Cortex of kidney (tissue), 1 donor: ENCODE results near the gene MYRF.

Experiments used
- DNase-seq: peaks from one replicate; lab custom pipeline; 2025; lab: John Stamatoyannopoulos, UW

The MYRF gene

GRCh38 chr11:61752117-61752924, at the start of gene MYRF:
TSS of gene MYRF (plus strand) at chr11:61752636. CDS start at chr11:61752745, 109 bp downstream.
- DNase-seq: no peak

GRCh38 chr11:61702701-61703312, 49.6 kb upstream of the MYRF start:
- DNase-seq: no peak

DNA sequence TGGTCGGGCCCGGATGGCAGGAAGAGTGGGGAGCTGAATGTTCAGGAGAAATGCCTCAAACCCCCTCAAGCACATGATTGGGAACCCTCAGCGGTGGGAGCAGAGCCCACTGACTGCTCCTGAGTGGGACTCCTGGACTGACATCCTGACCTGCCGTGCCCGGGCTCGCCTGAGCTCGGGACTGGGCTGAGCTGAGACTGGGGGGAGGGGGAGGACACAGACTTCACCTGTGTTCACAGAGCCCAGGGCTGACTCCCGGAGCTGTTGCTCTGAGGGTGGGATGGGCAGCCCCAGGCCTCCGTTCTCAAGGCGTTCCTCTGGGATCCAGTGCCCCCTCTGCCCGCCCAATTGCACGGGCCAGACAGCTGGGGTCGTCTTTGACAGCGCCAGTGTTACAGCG, 47.6 kb upstream of the MYRF start:
- no peak for DNase-seq

- DNase-seq: no peak
These were observed 45.7 kb upstream of the MYRF start for GRCh38 chr11:61706452-61707400.

DNA sequence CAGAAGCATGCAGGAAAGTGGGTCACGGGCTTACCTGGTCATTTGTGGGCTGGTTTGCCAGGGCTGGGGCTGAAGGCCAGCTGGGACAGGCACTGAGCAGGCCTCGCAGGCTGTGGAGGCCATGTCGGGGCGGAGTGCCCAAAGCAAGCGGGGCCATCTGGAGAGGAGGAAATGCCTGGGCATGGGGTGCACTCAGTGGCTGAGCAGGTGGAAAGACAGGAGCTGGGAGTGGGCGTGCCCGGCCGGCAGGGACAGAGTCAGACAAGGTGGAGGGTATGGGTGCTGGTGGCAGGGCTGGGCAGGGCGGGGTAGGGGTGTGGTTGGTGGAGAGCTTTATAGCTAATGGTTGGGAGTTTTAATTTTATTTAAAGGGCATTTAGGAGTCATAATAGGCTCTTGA, 44.9 kb upstream of the MYRF start:
- DNase-seq: no peak

- DNase-seq: no peak
These were observed 43.3 kb upstream of the MYRF start for GRCh38 chr11:61709110-61709509.

DNA sequence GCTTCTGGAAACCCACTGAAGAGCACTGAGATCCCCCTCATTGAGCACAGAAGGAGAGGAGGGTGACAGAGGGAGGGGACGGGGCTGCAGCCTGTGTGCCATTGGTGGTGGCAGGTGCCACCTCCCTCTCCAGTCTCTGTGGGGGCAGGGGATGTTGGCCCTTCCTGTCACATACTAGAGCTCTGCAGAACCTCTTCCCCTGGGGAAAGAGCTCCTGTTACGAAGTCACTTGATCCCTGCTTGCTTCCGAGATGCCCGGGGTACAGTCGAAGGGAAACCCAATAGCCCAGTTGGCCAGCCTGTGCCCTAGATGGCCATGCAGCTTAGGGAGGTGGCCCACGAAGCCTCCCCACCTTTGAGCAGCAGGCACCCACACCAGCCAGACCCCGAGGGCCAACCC, 42.9 kb upstream of the MYRF start:
- DNase-seq: no peak

GRCh38 chr11:61710019-61710418, 42.4 kb upstream of the MYRF start:
- DNase-seq: no peak

DNA sequence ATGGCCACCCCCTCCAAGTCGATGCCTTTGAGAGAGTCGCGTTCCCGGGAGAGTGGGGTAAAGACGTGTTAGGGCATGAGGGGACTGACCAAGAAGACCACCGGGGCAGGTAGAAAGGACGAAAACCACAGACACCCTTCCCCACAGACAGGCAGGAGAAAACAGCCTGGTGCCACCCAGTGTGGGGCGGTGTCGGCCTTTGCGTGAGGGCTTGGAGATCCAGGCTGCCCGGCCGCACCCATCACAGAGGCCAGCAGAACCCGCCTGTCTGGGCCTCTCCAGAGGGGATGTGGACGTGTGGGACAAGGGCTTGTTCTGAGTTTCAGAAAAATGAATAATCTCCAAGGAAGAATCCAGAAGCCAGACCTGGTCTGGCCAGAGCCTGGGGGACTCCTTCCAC, 41.4 kb upstream of the MYRF start:
- DNase-seq: no peak

DNA sequence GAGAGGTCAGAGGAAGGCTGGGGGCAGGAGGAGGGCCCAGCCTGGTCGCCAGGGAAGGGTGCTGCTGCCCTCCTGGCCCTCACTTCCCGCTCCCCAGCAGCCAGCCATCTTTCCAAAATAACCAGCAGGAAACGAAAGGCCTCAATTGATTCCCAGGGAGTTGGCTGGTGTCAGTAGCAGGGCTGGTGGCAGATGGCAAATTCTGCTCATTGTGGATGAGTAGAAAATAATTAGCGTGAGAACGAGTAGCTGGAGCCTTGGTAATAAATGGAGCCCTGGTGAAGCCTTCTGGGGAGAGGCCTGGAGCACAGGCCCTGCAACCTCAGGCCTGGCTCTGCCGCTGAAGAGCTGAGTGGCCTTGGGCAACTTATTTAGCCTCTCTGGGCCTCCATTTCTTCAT, 40.9 kb upstream of the MYRF start:
- no peak for DNase-seq

DNA sequence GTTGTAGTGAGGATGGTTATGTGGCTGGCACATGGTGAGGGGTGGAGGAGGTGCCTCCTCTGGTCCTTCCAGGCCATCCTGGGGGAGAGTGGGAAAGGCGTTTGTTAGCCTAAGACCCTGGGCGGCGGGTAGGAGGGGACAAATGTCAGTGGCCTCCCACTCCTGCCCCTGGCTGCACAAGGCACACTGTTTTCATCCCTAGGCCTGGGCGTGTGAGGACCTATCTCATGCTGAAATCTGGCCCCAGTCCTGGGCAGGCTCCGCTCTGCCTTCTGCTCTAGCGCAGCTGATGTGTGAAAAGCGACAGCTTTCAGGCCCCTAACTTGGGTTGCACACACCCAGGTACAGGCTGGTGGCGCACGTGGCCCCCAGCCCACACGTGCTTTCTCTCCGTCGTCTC, 40.1 kb upstream of the MYRF start:
- no peak for DNase-seq

DNA sequence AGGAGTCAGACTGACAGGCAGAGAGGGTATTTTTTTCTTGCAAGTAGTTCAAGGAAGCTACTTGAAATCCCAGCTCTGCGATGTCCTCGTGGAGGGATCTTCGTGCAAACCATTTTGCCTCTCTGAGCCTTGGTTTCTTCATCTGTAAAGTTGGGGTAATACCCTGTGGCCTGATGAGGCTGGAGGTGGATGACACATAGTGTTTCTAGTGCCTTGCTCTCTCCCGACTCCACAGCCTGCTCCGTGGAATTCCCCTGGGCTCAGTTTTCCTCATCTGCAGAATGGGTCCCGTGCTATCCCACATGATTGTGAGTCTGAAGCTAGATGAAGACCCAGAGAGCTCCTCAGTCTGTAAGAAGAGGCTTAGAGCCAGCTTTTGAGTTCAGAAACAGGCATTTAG, 39.6 kb upstream of the MYRF start:
- DNase-seq: no peak

GRCh38 chr11:61713464-61713863, 39.0 kb upstream of the MYRF start:
- no peak for DNase-seq

DNA sequence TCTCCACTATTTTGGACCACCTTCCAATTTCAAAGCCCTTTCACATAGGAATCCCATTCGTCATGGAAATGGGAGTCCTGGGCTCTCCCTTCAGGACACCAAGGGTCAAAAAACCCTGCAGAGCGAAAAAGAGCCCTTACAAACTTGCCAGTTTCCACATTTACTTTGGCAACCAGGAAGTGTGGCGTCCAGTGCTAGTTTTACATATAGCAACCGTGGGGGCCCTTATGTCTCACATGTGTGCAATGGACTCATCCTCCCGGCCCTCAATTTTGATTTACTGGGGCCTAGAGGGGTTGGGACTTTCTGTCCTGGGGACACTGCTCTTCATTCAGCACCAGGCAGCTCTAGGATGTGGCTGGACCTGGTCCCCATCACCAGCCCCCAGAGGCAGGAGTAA, 38.5 kb upstream of the MYRF start:
- DNase-seq: no peak

DNA sequence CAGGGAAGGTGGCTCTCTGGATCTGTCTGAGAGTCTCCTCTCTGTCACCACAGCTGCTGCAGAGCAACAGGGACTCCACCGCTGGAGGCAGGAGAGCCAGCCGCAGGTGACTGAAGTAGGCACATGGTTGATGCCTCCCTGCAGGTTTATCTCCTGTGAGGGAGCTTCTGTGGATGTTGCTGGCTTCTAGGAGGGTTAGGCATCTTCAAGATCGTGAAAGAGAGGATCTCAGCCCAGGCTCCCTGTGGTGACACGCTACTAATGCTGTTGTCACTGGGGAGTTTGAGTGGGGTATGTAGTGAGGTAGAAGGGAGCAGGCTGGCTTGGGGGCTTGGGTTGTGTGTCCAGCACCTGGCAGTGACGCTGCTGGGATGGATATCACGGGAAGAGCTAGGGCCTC, 38.1 kb upstream of the MYRF start:
- no peak for DNase-seq

GRCh38 chr11:61714916-61715315, 37.5 kb upstream of the MYRF start:
- no peak for DNase-seq

DNA sequence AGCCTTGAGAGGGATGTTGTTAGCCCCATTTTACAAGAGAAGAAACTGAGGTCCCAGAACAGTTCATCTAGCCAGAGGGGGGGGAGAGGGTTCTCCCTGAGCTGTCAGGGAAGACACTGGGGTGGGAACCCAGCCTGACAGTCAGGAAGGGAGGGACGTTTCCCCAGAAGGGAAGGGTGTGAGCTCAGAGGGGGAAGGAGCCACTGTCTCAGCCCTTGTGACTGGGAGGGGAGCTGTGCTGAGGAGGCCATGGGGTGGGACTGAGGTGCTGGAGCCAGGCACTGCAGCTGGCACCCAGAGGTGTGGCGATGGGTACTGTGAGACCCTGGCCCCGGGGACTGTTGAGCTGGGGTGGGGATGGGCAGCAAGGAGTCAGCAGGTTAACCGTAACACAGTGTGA, 36.6 kb upstream of the MYRF start:
- DNase-seq: no peak

DNA sequence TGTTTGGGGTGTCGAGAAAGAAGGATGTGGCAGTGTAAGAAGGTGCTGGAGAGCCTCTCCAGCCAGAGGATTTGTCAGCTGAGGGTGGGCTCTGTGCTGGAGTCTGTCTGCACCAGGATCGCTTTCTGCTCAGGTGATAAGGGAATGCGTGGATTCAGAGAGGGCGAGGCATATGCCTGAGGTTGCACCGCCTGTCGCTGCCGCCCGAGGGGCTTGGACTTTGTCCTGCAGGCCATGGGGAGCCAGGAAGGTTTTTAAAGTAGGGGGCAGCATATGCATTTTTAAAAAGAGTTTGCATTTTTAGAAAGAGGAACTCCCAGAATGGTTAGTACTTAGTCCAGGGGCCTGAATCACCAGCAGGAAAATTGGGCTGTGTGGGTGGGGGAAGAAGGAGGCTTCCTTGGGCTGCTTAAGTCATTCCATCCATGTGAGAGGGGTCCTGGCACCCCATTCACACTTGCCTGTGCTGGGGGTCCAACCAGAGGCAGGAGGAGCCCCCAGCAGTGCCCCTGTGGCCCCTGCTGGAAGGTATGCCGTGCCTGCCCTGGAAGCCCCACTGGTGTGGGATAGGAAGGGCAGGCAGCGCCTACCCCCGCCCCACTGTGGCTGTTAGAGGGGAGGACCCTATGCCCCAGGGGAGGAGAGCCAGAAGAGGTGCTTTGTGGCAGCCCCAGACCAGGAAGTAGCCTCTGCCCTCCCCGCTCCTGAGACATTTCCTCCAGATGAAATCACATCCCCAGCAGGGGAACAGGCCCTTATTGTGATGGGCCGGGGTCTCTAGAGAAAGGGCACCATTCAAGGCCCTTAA, 35.8 kb upstream of the MYRF start:
- DNase-seq: no peak

DNA sequence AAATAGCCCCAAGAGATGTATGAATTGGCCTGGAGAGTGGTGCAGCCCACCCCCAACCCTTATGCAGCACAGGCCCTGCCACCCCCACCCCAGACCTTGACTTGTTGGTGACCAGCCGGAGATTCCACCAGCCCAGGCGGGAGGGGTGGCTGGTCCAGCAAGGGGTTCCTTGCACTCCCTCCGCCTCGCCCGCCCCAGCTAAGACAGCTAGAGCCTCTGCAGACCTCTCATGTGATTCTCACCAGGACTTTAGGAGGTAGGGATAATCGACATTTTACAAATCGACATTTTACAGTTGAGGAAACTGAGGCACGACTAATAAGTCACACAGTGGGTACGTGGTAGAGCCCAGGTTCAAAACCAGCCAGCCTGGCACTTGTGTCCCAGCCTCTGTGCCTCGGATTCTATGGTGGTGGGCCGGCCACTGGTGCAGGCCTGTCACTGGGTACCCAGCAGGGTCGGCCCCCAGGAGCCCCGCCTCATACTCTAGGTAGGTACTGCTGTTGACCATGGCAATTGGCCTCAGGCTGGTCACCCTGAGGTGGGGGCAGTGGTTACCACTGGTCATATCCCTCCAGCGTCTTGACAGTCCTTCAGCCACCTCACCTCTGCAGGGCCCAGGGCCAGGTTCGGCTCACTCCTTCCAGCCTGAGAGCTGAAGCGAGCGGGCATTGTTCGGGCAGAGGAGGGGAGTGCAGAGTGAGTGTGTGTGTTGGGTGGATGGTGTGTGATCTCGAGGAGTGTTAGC, 35.0 kb upstream of the MYRF start:
- no peak for DNase-seq

GRCh38 chr11:61718046-61718531, 34.3 kb upstream of the MYRF start:
- DNase-seq: no peak
